ENCODE data around the gene EHBP1L1. TPM values are rescaled to one million over a fixed set of nuclear protein-coding genes. Genes with fewer than 3 reads are reported as not detected.

EHBP1L1 gene
- total RNA-seq, 4 donors from 2014 or later = 186 to 472 (median 293) TPM

- peak overlapping the region; percentile 87 to 99 (median 97) for H3K27ac ChIP-seq (replicated peaks in 1 of 4)
- peaks cover 0 to 3% (median under 1%) of the 10 kb centered on the region in 4 donors for H3K36me3 ChIP-seq
- no peak for DNase-seq (ENCODE audit: extremely low spot score)
- H3K9me3 ChIP-seq = no peaks in the 10 kb centered on the region
- no peaks in the 10 kb centered on the region for H3K27me3 ChIP-seq
- TF ChIP-seq POLR2A (IDR thresholded peaks at IDR 0.05; ENCODE audit: low read depth) (no peak), POLR2AphosphoS5 (IDR thresholded peaks at IDR 0.05) (peak in 1 of 2 donors; percentile 56), CTCF (IDR thresholded peaks at IDR 0.05) (peak in 1 of 3 experiments; percentile 15)
- H3K4me1 ChIP-seq = peaks cover 59 to 72% (median 65%) of the 10 kb centered on the region in 4 donors
- peak overlapping the region; percentile 70 to 74 (median 72) for H3K4me3 ChIP-seq
- intact Hi-C loops (cut with DNase I) = no loop called here
- WGBS = 28% methylated on average over 15 of the region's 19 CpGs
Observed at GRCh38 chr11:65558930-65559509, 16.8 kb upstream of the EHBP1L1 start.

GRCh38 chr11:65559535-65559934 lies 16.3 kb upstream of the EHBP1L1 start:
- no peak for DNase-seq (ENCODE audit: extremely low spot score)
- 90% methylated on average over 2 of the region's 5 CpGs for WGBS

GRCh38 chr11:65559951-65560537 lies 15.8 kb upstream of the EHBP1L1 start:
- Histone ChIP-seq H3K27ac (replicated peaks in 1 of 4) (peak overlapping the region; percentile 87 to 99 (median 97)), H3K4me1 (peaks cover 53 to 62% (median 55%) of the 10 kb centered on the region in 4 donors), H3K4me3 (no peak overlapping the region), H3K36me3 (no peaks in the 10 kb centered on the region), H3K27me3 (no peaks in the 10 kb centered on the region), H3K9me3 (no peaks in the 10 kb centered on the region)
- intact Hi-C loops (cut with DNase I) = no loop called here
- WGBS = 34% methylated on average over 5 of the region's 5 CpGs
- TF ChIP-seq POLR2A (IDR thresholded peaks at IDR 0.05; ENCODE audit: low read depth) (no peak), EP300 (IDR thresholded peaks at IDR 0.05) (no peak), POLR2AphosphoS5 (IDR thresholded peaks at IDR 0.05) (no peak), CTCF (IDR thresholded peaks at IDR 0.05) (no peak)
- no peak for DNase-seq (ENCODE audit: extremely low spot score)

More at GRCh38 chr11:65559535-65559934, 16.3 kb upstream of the EHBP1L1 start:
- no peak overlapping the region for H3K4me3 ChIP-seq
- TF ChIP-seq POLR2A (IDR thresholded peaks at IDR 0.05; ENCODE audit: low read depth) (no peak), POLR2AphosphoS5 (IDR thresholded peaks at IDR 0.05) (no peak), EP300 (IDR thresholded peaks at IDR 0.05) (no peak), CTCF (IDR thresholded peaks at IDR 0.05) (no peak)
- no peaks in the 10 kb centered on the region for H3K9me3 ChIP-seq
- H3K27me3 ChIP-seq = no peaks in the 10 kb centered on the region
- H3K27ac ChIP-seq (replicated peaks in 1 of 4) = peak overlapping the region; percentile 87 to 99 (median 97)
- peaks cover 58 to 67% (median 60%) of the 10 kb centered on the region in 4 donors for H3K4me1 ChIP-seq
- no peaks in the 10 kb centered on the region for H3K36me3 ChIP-seq
- intact Hi-C loops (cut with DNase I) = no loop called here

- WGBS = 25% methylated on average over 15 of the region's 15 CpGs
- H3K36me3 ChIP-seq = no peaks in the 10 kb centered on the region
- no peak for DNase-seq (ENCODE audit: extremely low spot score)
- no peaks in the 10 kb centered on the region for H3K27me3 ChIP-seq
- intact Hi-C loops (cut with DNase I) = no loop called here
- H3K9me3 ChIP-seq = no peaks in the 10 kb centered on the region
- H3K4me1 ChIP-seq = peaks cover 46 to 54% (median 47%) of the 10 kb centered on the region in 4 donors
- peak overlapping the region; percentile 87 to 99 (median 97) for H3K27ac ChIP-seq (replicated peaks in 1 of 4)
- no peak overlapping the region for H3K4me3 ChIP-seq
- no peak for TF ChIP-seq POLR2A (IDR thresholded peaks at IDR 0.05; ENCODE audit: low read depth)
- no peak for TF ChIP-seq CTCF (IDR thresholded peaks at IDR 0.05)
- no peak for TF ChIP-seq EP300 (IDR thresholded peaks at IDR 0.05)
- TF ChIP-seq POLR2AphosphoS5 (IDR thresholded peaks at IDR 0.05) = no peak
Observed at GRCh38 chr11:65560555-65561418, 15.1 kb upstream of the EHBP1L1 start.
